Panc1 (cell line): ENCODE results near the gene ABRAXAS1. TPM values are rescaled to one million over a fixed set of nuclear protein-coding genes. Genes with fewer than 3 reads are reported as not detected.
"Not testable (repeated sequence)": the region's sequence is repeated elsewhere in the genome, so short reads cannot be mapped to it uniquely, and the experiment has no call there.

Experiments
- ATAC-seq: fragments of 200-7000 bp; cut with Tn5 transposase; 2 replicates; pipeline ENCODE4 v1.9.1; 2020; ENCODE audit warnings: mild to moderate bottlenecking, moderate library complexity
- BruUV-seq: library from RNA; stranded (reverse); fragments of 400-500 nt; replicated peaks from 2 replicates; lab custom pipeline; 2021; lab: Mats Ljungman, UMichigan
- CTCF ChIA-PET: fragments of 300-600 bp; sonication (Branson Sonifier 250); formaldehyde crosslinking; loops from one replicate; lab custom pipeline; 2022; ENCODE audit warnings: antibody characterized with exemption; lab: Charles Lee
- POLR2A ChIA-PET: fragments of 300-600 bp; sonication (Branson Sonifier 250); formaldehyde crosslinking; loops from one replicate; lab custom pipeline; 2022; ENCODE audit warnings: antibody characterized with exemption; lab: Charles Lee
- DNase-seq: peaks from one replicate; pipeline ENCODE4 v3.0.0-alpha.2; 2010; ENCODE audit warnings: low read depth, low spot score
- H3K27ac ChIP-seq: 2 replicates; pipeline ENCODE4 v1.5.1; 2011; ENCODE audit warnings: mild to moderate bottlenecking, low read length, inconsistent platforms
- H3K27me3 ChIP-seq: fragments of 200-500 bp; sonication (Bioruptor generic); 2 replicates; pipeline ENCODE4 v1.6.0; 2014; ENCODE audit warnings: low read length, inconsistent platforms; ENCODE audit not compliant: control insufficient read depth, insufficient read depth
- H3K36me3 ChIP-seq: fragments of 200-500 bp; sonication (Bioruptor generic); 2 replicates; pipeline ENCODE4 v1.5.1; 2014; ENCODE audit warnings: inconsistent platforms, mild to moderate bottlenecking, low read length, moderate library complexity; ENCODE audit not compliant: control insufficient read depth, insufficient read depth
- H3K4me1 ChIP-seq: 2 replicates; pipeline ENCODE4 v1.5.1; 2011; ENCODE audit warnings: inconsistent platforms, mild to moderate bottlenecking, low read length, moderate library complexity; ENCODE audit not compliant: control insufficient read depth, insufficient read depth
- H3K4me3 ChIP-seq, 2 experiments: 2 replicates each; pipeline ENCODE4 v1.5.1; 2011 to 2012; ENCODE audit warnings: low read depth in 2 of 2, low read length in 2 of 2, mild to moderate bottlenecking in 2 of 2, inconsistent platforms in 1 of 2, moderate library complexity in 1 of 2
- H3K9me3 ChIP-seq: fragments of 200-500 bp; sonication (Bioruptor generic); 2 replicates; pipeline ENCODE4 v1.5.1; 2014; ENCODE audit warnings: low read depth, mild to moderate bottlenecking, inconsistent platforms, low read length, moderate library complexity; ENCODE audit not compliant: control insufficient read depth, insufficient read depth
- CTCF ChIP-seq: fragments of 450-650 bp; IDR thresholded peaks from 2 replicates; pipeline ENCODE4 v1.5.1; 2017; ENCODE audit warnings: mild to moderate bottlenecking
- POLR2AphosphoS5 ChIP-seq: IDR thresholded peaks from 2 replicates; pipeline ENCODE4 v1.6.1; 2012; ENCODE audit warnings: mild to moderate bottlenecking, low read depth, low read length, moderate library complexity
- REST ChIP-seq, 2 experiments: IDR thresholded peaks; 2 replicates each; pipeline ENCODE4 v1.6.1; 2011 to 2012; ENCODE audit warnings: low read depth in 2 of 2, control low read depth in 1 of 2, low read length in 1 of 2, mild to moderate bottlenecking in 1 of 2, moderate library complexity in 1 of 2; ENCODE audit not compliant: insufficient read depth in 1 of 2
- SIN3A ChIP-seq: IDR thresholded peaks from 2 replicates; pipeline ENCODE4 v1.6.1; 2012; ENCODE audit warnings: low read depth, mild to moderate bottlenecking, low read length, moderate library complexity, borderline replicate concordance; ENCODE audit not compliant: insufficient read depth
- TCF7L2 ChIP-seq: IDR thresholded peaks from 2 replicates; pipeline ENCODE4 v1.6.1; 2011; ENCODE audit warnings: mild to moderate bottlenecking, low read depth, low read length, inconsistent platforms
- in situ Hi-C: cut with HindIII; loops from 2 replicates; pipeline ENCODE4 v1.10.0; 2016; ENCODE audit warnings: low sequenced_read_pairs, low pct_unique_long_range_greater_than_20kb
- intact Hi-C: fragments of 100-400 bp; cut with micrococcal nuclease; formaldehyde crosslinking; loops from one replicate; pipeline ENCODE4 v1.10.0; 2022; ENCODE audit not compliant: unreplicated experiment
- total RNA-seq: library from RNA; stranded (reverse); gene quantifications from one replicate; pipeline ENCODE4 v1.2.1, GENCODE V29; 2021; ENCODE audit not compliant: unreplicated experiment

The ABRAXAS1 gene
- total RNA-seq, 1 experiment from 2014 or later: 8.3 TPM

GRCh38 chr4:83510442-83510841 is 25.5 kb upstream of the ABRAXAS1 start:
- no peak for TF ChIP-seq SIN3A
- no peak for TF ChIP-seq REST (IDR thresholded peaks at IDR 0.05; ENCODE audit: insufficient read depth in 1 of 2, low read depth in 2 of 2, low read length in 1 of 2)
- no peak for TF ChIP-seq POLR2AphosphoS5
- TF ChIP-seq TCF7L2: no peak
- no peak for TF ChIP-seq CTCF
- CTCF ChIA-PET: interaction anchor here (0.6 kb wide), 1 partner anchor 27 kb away, joined by 3 read pairs; no protein-coding TSS in a partner anchor

GRCh38 chr4:83509156-83509585 is 24.3 kb upstream of the ABRAXAS1 start:
- in situ Hi-C loops, POLR2A ChIA-PET, H3K36me3 ChIP-seq, H3K4me3 ChIP-seq, H3K27ac ChIP-seq, CTCF ChIA-PET, H3K27me3 ChIP-seq, H3K4me1 ChIP-seq, BruUV-seq, DNase-seq, ATAC-seq, H3K9me3 ChIP-seq: not testable (repeated sequence)
- TF ChIP-seq CTCF: peak; percentile 67
- intact Hi-C loops: loop anchor here (1.0 kb wide), 1 partner anchor 132 kb away; no protein-coding TSS in a partner anchor

More at GRCh38 chr4:83510442-83510841, 25.5 kb upstream of the ABRAXAS1 start:
- no peaks in the 10 kb centered on the region for H3K27me3 ChIP-seq
- no peak for DNase-seq
- H3K36me3 ChIP-seq: no peaks in the 10 kb centered on the region
- BruUV-seq: no TSS peak
- H3K27ac ChIP-seq: no peak overlapping the region
- no peaks in the 10 kb centered on the region for H3K4me1 ChIP-seq
- intact Hi-C loops: no loop called here
- H3K9me3 ChIP-seq: no peaks in the 10 kb centered on the region
- H3K4me3 ChIP-seq: no peak overlapping the region
- POLR2A ChIA-PET: no interaction called here
- in situ Hi-C loops: no loop called here
- ATAC-seq: no peak
